ENCODE data around the gene SLC35E1.
"Not testable (repeated sequence)": the region's sequence is repeated elsewhere in the genome, so short reads cannot be mapped to it uniquely, and the experiment has no call there.

Gene SLC35E1

DNA sequence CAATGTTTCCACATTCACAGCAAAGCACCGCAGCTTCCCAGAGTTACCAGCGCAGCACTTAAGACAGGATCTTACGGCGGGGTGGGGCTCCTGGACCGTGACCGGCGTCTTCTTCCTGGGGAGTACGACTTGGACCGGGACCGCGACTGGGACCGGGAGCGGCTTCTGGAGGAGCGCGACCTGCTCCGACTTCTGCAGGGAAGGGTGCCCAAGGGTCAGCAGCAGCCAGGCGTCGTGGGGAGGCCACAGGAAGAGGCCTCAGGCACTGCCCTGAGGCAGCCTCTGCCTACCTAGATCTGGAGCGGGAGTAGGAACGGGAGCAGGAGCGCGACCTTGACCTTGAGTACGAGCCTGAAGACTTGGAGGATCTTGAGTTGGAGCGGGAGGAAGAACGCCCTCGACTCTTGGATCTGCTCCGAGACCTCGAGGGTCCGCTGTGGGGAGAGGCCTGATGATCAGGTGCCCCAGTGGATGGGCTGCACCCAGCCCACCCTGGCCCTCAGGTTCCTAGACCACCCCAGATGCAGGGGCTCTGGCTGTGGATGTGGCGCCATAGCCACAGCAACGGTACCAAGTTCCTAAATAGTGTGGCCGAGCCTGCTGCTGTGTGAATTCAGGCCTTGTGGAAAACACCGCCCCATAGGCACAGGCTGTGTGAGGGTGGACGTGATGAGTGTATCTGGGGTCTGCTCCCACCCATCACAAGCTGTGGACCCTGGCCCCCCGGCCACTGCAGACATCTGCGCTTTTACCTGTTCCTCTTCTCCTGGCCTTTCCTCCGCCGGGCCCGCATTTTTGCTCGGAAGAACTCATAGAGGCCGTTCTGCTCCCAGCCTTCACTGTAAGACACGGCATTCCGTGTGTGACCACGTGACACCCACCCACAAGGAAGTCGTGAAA lies 51.9 kb downstream of the SLC35E1 start:
- no peak for DNase-seq

DNA sequence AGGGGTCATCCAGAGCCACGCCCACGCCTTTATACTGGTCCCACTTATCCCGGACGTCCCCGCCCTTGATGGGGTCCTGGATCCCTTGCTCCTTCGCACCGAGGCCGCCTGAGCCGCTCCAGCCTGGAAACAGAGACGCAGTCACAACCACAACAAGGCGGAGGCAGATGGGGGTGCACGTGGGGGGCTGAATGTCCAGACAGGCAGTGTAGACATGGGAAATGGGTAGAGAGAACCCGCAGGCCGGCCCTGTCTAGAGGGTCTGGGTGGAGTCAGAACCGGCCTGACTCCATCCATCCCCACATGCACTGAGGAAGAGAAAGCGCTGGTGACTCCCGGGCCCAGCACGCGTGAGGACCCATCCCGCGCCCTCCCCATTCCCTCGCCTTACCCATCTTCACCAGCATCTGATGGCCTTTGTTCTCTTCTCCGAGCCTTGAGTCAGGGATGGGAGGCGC lies 53.0 kb downstream of the SLC35E1 start:
- no peak for DNase-seq

DNA sequence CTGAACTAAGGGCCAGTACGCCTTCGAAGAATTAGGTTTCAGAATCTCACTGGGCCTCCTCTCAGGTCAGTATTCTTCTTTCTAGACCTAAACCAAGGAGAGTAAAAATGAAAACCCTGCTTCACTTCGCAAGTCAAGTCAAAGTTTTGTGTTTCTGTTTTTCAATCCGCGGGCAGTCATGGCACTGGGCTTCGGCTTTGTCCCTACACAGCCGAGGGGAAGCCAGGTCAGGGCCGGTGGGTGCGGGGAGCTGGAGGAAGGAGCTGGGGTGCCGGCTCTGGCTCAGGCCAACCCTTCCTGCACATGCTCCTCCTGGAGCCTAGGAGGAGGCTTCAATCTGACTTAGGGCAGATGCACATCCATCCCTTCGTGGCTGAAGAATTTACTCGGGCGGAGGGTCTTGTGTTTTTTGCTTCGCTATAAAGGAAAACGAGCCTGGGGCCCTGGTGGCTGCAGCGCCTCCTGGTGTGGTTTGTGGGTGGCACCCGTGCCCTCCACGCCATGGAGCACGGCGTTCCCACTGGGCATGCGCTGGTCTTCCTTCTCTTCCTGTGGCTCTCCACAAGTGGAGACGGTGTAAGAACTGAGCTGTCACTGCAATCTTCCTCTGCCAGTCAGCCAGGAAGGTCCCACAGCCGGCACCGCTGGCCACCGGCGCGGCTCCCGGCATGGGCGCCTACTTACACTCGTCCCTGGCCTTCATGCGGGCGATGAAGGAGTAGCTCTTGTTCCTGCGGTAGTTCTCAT lies 53.6 kb downstream of the SLC35E1 start:
- DNase-seq: no peak

DNA sequence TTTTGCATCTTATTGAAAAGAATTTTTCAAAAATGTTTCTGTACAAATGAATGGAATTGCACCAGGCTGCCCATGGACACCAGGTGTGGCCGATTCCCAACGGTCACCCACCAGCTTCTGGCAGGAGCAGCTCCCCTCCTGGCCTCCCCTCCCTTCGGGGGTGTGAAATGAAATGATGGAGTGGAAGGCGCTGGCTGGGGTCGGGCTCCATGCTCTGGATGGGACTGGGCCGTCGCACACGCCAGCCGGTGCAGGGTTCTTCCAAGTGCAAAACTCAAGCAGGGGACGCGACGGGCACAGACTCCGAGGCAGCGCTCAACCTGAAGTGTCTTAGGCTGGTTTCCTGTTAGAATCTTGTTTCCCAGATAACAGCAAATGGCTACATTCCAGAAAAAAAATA lies 54.2 kb downstream of the SLC35E1 start:
- DNase-seq: no peak

DNA sequence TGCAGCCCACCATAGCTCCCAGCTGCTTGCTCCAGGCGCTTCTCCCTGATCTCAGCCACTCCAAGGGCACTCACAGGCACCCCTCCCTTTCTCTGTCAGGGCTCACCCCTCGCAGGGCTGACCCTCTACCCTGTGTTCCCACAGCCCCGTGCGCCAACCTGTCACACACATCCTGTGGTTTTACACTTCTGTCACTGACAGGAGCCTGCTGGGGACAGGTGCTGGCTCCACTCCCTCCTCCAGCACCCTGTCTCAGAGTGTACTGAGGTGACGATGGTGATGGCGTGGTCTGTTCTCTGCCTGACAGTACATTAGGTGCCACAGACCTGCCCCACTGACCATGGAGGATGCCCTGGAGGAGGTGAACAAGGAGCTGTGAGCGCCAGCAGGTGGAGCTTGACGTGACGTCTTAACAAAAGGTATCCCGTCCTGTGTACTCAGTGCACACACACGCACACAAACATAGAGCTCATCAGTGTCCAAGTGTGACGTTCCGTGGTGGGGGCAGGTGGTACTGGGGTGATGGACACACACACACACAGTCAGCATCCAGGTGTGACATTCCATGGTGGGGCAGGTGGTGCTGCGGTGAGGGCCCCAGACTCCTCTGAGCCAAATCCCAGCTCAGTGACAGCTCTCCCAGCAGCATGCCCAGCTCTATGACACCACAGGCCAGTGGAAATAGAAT lies 55.1 kb downstream of the SLC35E1 start:
- DNase-seq: no peak

DNA sequence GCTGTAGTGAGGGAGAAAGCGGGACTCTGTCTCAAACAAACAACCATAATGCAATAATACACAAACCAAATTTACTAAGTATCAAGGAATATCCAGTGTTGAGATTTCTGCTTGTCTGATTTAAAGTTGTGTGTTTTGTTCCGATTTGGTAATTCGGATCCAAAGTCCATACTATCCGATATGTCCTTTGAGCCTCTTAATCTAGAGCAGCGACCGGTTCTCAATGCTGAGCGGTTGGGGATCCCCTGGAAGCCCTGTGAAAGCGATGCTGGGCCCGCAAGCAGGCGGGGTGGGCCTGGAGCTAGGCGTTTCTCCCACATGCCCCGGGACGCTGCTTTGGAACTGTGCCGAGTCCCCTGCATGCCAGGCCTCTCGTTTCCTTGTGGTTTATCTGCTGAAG lies 55.8 kb downstream of the SLC35E1 start:
- DNase-seq: no peak

DNA sequence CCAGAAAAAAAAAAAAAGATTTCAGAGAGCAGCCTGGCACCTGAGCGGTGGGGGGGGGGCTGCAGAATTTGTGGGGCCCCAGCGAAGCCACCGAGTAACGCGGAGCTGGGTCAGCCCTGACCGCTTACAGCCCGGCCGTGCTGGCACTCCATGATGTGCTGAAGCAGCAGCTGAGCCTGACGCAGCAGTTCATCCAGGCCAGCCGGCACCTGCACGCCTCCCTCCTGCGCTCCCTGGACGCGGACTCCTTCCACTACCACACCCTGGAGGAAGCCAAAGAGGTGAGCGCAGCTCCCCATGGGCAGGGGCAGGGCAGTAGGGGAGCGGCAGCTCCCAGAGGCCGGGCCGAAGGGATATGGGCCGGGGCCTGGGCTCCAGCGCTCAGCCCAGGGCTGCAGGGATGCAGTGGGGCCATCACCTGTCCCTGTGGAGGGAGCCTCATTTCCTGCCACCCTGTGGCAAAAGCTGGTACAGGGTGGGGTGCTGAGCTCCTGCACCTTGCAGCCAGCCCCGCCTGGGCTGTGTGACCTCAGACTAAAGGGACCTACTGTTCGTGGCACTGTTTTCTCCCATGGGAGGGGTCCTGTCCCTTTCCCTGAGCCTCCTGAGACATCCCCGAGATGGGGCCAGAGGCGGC lies 57.7 kb downstream of the SLC35E1 start:
- DNase-seq: no peak

DNA sequence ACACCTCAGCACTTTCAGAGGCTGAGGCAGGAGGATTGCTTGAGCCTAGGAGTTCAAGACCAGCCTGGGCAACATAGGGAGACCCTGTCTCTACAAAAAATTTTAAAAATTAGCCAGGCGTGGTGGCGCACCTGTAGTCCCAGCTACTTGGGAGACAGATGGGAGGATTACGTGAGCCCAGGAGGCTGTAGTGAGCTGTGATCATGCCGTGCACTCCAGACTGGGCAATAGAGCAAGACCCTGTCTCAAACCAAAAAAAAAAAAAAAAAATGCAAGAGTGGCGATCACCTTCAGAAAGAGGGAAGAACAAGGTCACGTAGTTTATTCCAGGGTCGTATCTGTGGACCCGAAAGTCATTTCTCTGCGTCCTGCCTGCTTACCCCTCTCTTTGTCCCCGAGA lies 59.6 kb downstream of the SLC35E1 start:
- DNase-seq: not testable (repeated sequence)

DNA sequence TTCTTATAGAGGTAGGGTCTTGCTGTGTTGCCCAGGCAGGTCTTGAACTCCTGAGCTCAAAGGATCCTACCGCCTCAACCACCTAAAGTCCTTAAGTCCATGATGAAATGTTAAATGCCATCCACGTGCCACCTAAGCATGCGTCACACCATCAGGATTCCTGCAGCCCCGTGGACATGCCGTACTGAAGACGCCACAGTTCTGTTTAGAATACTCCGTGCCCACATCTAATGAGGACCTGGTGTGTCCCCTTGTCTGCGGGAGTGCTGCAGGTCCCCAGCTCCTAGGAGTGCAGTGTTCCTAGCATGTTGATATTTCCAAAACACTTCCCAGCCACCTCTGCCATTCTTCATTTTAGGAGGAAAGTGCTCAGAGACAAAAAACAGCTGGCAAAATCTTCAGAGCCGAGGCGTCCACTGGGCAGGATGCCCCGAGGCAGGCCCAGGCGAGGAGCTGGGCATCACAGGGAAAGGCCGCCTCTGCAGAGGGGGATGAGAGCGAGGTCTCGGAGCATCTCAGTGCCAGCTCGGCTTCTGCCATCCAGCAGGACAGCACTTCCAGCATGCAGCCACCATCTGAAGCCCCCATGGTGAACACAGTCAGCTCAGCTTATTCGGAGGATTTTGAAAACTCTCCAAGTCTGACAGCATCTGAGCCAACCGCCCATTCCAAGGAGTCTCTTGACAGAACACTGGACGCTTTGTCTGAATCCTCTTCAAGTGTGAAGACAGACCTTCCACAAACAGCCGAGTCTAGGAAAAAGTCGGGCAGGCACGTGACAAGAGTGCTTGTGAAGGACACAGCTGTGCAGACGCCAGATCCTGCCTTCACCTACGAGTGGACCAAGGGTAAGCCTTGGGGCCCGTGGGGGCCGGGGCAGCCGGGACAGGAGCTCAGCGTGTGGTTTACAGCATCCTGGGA lies 62.8 kb downstream of the SLC35E1 start:
- no peak for DNase-seq

DNA sequence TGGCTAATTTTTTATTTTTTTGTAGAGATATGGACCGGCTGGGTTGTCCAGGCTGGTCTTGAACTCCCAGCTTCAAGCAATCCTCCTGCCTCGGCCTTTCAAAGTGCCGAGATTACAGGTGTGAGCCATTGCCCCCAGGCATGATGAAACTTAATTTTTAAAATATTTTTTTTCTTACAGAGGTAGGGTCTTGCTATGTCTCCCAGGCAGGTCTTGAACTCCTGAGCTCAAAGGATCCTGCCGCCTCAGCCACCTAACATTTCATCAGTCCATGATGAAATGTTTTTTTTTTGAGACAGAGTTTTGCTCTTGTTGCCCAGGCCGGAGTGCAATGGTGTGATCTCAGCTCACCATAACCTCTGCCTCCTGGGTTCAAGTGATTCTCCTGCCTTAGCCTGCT lies 63.7 kb downstream of the SLC35E1 start:
- no peak for DNase-seq

DNA sequence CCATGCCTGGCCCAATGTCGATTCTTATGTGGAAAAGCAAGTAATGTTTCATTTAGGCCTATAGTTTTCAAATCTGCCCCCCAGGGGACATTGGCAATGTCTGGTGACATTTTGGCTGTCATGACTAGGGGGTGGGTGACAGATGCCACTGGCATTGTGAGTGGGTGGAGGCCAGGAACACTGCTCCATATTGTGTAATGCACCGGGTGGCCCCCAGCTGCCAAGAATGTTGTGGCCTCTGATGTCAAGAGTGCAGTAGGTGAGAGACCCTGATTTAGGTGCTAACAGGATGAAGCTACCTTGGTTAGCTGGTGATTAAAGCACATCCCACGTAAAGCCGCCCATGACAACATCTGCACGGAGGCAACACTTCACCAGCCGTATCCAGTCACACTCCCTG lies 65.3 kb downstream of the SLC35E1 start:
- DNase-seq: no peak

DNA sequence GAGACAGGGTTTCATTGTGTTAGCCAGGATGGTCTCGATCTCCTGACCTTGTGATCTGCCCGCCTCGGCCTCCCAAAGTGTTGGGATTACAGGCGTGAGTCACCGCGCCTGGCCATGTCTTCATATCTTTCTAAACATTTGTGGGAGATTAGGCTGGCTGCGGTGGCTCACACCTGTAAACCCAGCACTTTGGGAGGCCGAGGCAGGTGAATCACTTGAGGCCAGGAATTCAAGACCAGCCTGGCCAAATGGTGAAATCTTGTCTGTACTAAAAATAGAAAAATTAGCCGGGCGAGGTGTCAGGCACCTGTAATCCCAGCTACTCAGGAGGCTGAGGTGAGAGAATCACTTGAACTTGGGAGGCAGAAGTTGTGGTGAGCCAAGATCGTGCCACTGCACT lies 66.1 kb downstream of the SLC35E1 start:
- DNase-seq: not testable (repeated sequence)

DNA sequence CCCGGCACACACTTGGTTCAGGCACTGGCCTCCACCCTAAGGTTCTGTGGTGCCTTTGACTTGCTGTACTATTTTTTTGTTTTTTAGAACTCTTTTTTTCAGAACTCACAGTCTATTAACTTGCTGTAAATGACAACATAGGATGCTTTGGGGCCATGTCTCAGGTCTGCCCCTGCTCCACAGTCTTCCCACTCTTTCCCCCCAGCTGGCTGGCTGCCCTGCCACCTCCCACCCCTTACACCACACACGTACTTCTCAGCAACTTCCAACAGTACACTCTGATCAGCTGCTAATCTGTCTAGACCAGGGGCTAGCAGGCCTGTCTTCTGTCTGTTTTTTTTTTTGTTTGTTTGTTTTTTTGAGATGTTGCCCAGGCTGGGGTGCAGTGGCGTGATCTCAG lies 67.9 kb downstream of the SLC35E1 start:
- DNase-seq: no peak

Measured in GF-D8 (cell line).